HG02610 (cell line): Measurements from ENCODE around the gene BEX3.

ENCODE experiments used
- ATAC-seq: cut with Tn5 transposase; IDR thresholded peaks from one replicate; pipeline ENCODE4 v1.9.1; 2021; ENCODE audit warnings: mild to moderate bottlenecking, moderate library complexity; ENCODE audit not compliant: unreplicated experiment

The BEX3 gene

DNA sequence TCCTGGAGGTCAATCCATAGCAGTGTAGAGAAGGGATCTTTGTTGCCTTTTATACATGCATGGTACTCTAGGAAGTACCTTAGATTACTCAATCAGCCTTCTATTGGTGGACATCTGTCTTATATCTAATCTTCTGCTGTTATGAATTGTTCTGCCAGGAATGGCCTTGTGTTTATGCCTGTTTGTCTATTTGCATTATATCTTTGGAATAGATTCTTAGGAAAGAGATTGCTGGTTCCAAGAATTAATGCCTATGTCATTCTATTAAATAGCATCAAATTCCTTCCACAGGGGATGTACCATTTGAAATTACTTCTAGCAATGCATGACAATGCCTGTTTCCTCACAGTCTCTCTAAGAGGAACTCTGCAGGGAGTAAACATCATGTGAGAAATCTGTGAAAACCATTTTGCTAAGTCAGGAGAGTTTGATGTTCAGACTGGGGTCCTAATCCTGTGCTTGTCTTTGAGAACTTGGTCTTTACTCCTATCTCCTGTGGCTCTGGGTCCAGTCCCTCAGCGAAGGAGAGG is 42.5 kb downstream of the BEX3 start:
- no peak for ATAC-seq

DNA sequence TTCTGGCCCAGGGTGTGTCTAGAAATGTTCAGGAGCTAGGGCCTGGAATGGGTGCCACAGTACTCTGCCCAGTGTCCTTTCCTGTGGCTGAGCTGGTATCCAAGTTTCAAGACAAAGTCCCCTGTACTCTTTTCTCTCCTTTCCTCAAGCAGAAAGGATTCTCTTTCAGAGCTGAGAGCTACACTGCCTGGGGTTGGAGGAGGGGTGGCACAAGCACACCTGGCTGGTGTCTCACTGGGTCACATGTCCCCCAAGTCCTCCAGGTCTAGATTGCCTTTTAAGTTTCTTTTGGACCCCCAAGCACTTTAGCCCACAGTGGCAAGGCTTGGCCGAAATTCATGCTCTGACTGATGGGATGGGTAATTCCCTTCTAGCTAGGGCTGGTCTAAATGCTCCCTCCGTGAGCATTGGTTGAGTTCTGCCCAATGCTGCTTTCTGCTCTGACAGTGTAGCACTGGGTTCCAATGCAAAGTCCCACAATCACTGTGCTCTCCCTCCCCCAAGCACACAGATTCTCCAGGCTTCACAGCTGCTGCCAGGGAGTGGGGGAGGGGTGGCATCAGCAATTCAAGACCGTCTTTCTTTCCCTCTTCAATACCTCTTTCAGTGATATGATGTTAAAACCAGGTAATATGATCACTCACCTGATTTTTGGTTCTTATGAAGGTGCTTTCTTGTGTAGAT is 47.8 kb downstream of the BEX3 start:
- no peak for ATAC-seq
